AG08396 (cell line): ENCODE data around the gene ALLC.

Experiments used
- DNase-seq: peaks from one replicate; pipeline ENCODE4 v3.0.0; 2012; ENCODE audit warnings: low spot score, mixed read lengths

ALLC gene

DNA sequence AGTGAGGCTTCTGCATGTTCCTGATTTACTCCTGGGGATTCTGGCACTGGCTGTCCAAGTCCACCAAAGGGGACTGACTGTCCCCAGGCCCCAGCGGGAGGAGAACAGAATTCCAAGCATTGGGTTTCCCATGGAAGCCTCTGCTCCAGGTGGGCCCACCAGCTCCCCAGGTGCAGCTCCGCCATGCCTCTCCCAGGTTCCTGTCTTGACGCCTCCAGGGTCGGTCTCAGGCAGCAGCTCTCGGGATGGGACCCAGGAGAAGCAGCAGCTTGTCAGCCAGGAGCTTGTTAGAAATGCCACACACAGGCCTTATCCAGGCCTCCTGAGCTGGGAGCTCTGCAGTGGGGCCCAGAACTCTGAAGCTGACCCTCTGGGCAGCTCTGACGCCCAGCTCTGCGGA, 93.3 kb downstream of the ALLC start:
- DNase-seq = no peak

DNA sequence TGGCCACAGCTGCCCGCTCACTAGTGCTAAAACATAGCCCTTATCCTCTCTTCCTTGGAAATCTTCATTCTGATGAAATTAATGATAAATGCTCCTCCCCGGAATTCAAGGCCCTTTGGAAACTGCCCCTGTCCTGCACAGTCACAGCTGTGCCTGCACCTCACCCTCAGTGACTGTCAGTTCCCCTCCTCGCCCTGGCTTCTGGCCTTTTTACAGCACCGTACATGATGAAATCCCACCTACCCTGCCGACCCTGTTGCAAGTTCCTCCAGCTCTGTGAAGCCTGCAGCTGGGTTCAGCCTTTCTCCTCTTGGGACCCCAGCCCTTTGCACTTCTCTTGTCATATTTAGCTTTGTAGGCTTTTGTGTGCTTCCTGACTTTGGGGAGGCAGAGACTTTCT, 93.8 kb downstream of the ALLC start:
- no peak for DNase-seq
